Measurements from ENCODE around the gene SLC22A3. TPM values are rescaled to one million over a fixed set of nuclear protein-coding genes. Genes with fewer than 3 reads are reported as not detected.
"Not testable (repeated sequence)": the region's sequence is repeated elsewhere in the genome, so short reads cannot be mapped to it uniquely, and the experiment has no call there.

Gene SLC22A3
- total and polyA plus RNA-seq, 4 donors: 9.5 to 65.0 (median 33.3) TPM

- H3K27ac ChIP-seq (ENCODE audit: low read depth in 1 of 2, low read length in 1 of 2): no peak overlapping the region
- DNase-seq (no peak), ATAC-seq (ENCODE audit: insufficient read depth, low FRiP score) (no peak)
- no peak overlapping the region for H3K4me3 ChIP-seq
- peaks cover 0 to 9% (median 5%) of the 10 kb centered on the region in 5 donors for H3K4me1 ChIP-seq (ENCODE audit: control insufficient read depth in 5 of 5, insufficient read depth in 5 of 5, low read length in 5 of 5)
- 45 to 61% methylated on average over 3 of the region's 3 CpGs for WGBS, 2 donors
- H3K36me3 ChIP-seq (ENCODE audit: control insufficient read depth in 4 of 4, insufficient read depth in 4 of 4, low read length in 4 of 4): no peaks in the 10 kb centered on the region
- no peak for TF ChIP-seq CTCF (IDR thresholded peaks at IDR 0.05; ENCODE audit: control extremely low read depth, extremely low read depth)
- H3K9ac ChIP-seq (ENCODE audit: insufficient read depth in 1 of 2, low read length in 2 of 2): no peak overlapping the region
- no peaks in the 10 kb centered on the region for H3K27me3 ChIP-seq (ENCODE audit: control insufficient read depth in 3 of 3, insufficient read depth in 3 of 3, low read length in 2 of 3)
- no peaks in the 10 kb centered on the region for H3K9me3 ChIP-seq (ENCODE audit: control insufficient read depth in 4 of 4, insufficient read depth in 3 of 4, low read length in 3 of 4)
These were observed 39.9 kb downstream of the SLC22A3 start for GRCh38 chr6:160387916-160388643.

GRCh38 chr6:160388922-160389321 is 40.7 kb downstream of the SLC22A3 start:
- H3K27me3 ChIP-seq (ENCODE audit: control insufficient read depth in 3 of 3, insufficient read depth in 3 of 3, low read length in 2 of 3): no peaks in the 10 kb centered on the region
- no peaks in the 10 kb centered on the region for H3K36me3 ChIP-seq (ENCODE audit: control insufficient read depth in 4 of 4, insufficient read depth in 4 of 4, low read length in 4 of 4)
- H3K9me3 ChIP-seq (ENCODE audit: control insufficient read depth in 4 of 4, insufficient read depth in 3 of 4, low read length in 3 of 4): no peaks in the 10 kb centered on the region
- 72 to 82% methylated on average over 4 of the region's 4 CpGs for WGBS, 2 donors
- no peak overlapping the region for H3K27ac ChIP-seq (ENCODE audit: low read depth in 1 of 2, low read length in 1 of 2)
- no peak for ATAC-seq (ENCODE audit: insufficient read depth, low FRiP score)
- no peak overlapping the region for H3K4me3 ChIP-seq
- peaks cover 0 to 9% (median 5%) of the 10 kb centered on the region in 5 donors for H3K4me1 ChIP-seq (ENCODE audit: control insufficient read depth in 5 of 5, insufficient read depth in 5 of 5, low read length in 5 of 5)
- no peak overlapping the region for H3K9ac ChIP-seq (ENCODE audit: insufficient read depth in 1 of 2, low read length in 2 of 2)
- DNase-seq: no peak
- no peak for TF ChIP-seq CTCF (IDR thresholded peaks at IDR 0.05; ENCODE audit: control extremely low read depth, extremely low read depth)

- no peak for TF ChIP-seq CTCF (IDR thresholded peaks at IDR 0.05; ENCODE audit: control extremely low read depth, extremely low read depth)
These were observed 43.4 kb downstream of the SLC22A3 start for GRCh38 chr6:160391419-160392116.

GRCh38 chr6:160393442-160393841 is 45.3 kb downstream of the SLC22A3 start:
- H3K9me3 ChIP-seq (ENCODE audit: control insufficient read depth in 4 of 4, insufficient read depth in 3 of 4, low read length in 3 of 4); H3K4me1 ChIP-seq (ENCODE audit: control insufficient read depth in 5 of 5, insufficient read depth in 5 of 5, low read length in 5 of 5); DNase-seq; H3K4me3 ChIP-seq; ATAC-seq (ENCODE audit: insufficient read depth, low FRiP score); H3K36me3 ChIP-seq (ENCODE audit: control insufficient read depth in 4 of 4, insufficient read depth in 4 of 4, low read length in 4 of 4); H3K27ac ChIP-seq (ENCODE audit: low read depth in 1 of 2, low read length in 1 of 2); H3K27me3 ChIP-seq (ENCODE audit: control insufficient read depth in 3 of 3, insufficient read depth in 3 of 3, low read length in 2 of 3); H3K9ac ChIP-seq (ENCODE audit: insufficient read depth in 1 of 2, low read length in 2 of 2): not testable (repeated sequence)
- 92 to 100% methylated on average over 1 of the region's 1 CpG for WGBS, 2 donors

More at GRCh38 chr6:160391419-160392116, 43.4 kb downstream of the SLC22A3 start:
- Histone ChIP-seq H3K4me3 (no peak overlapping the region), H3K36me3 (ENCODE audit: control insufficient read depth in 4 of 4, insufficient read depth in 4 of 4, low read length in 4 of 4) (no peaks in the 10 kb centered on the region), H3K27ac (ENCODE audit: low read depth in 1 of 2, low read length in 1 of 2) (no peak overlapping the region), H3K4me1 (ENCODE audit: control insufficient read depth in 5 of 5, insufficient read depth in 5 of 5, low read length in 5 of 5) (peaks cover 0 to 11% (median 6%) of the 10 kb centered on the region in 5 donors), H3K9me3 (ENCODE audit: control insufficient read depth in 4 of 4, insufficient read depth in 3 of 4, low read length in 3 of 4) (no peaks in the 10 kb centered on the region), H3K27me3 (ENCODE audit: control insufficient read depth in 3 of 3, insufficient read depth in 3 of 3, low read length in 2 of 3) (no peaks in the 10 kb centered on the region), H3K9ac (ENCODE audit: insufficient read depth in 1 of 2, low read length in 2 of 2) (no peak overlapping the region)
- DNase-seq (no peak), ATAC-seq (ENCODE audit: insufficient read depth, low FRiP score) (no peak)
- WGBS, 2 donors: 71 to 85% methylated on average over 7 of the region's 7 CpGs

All from lung (tissue), 12 donors.